ENCODE data around the gene SLC9A9. TPM values are rescaled to one million over a fixed set of nuclear protein-coding genes. Genes with fewer than 3 reads are reported as not detected.

SLC9A9 gene
- polyA plus RNA-seq, 1 of the 3 experiments (the other 2 are of a cell fraction): 0.05 TPM

GRCh38 chr3:143276592-143276991 lies 571.7 kb downstream of the SLC9A9 start:
- ChIA-PET CTCF (no interaction called here), POLR2A (no interaction called here)
- H4K20me1 ChIP-seq (ENCODE audit: insufficient read depth): no peaks in the 10 kb centered on the region
- no peaks in the 10 kb centered on the region for H3K9me2 ChIP-seq
- no peak overlapping the region for H2AFZ ChIP-seq (ENCODE audit: low read depth)
- no peaks in the 10 kb centered on the region for H3K79me2 ChIP-seq (ENCODE audit: insufficient read depth)
- no peaks in the 10 kb centered on the region for H3F3A ChIP-seq (replicated peaks; ENCODE audit: insufficient read depth)
- TF ChIP-seq GABPA (IDR thresholded peaks at IDR 0.05; ENCODE audit: low read depth) (no peak), RFX5 (IDR thresholded peaks at IDR 0.05; ENCODE audit: low read length) (no peak), JUND (IDR thresholded peaks at IDR 0.05) (no peak), GATA2 (CRISPR knock-in tag; IDR thresholded peaks at IDR 0.05) (no peak), POLR2AphosphoS5 (IDR thresholded peaks at IDR 0.05; ENCODE audit: low read depth, low read length) (no peak)
- H3K27me3 ChIP-seq (ENCODE audit: insufficient read depth): peaks cover 4% of the 10 kb centered on the region; the same call in 1 of the 2 replicates
- no peak for DNase-seq
- no peak overlapping the region for H3K27ac ChIP-seq (ENCODE audit: low read depth in 2 of 2, low read length in 1 of 2)
- no peak overlapping the region for H3K9ac ChIP-seq
- H3K9me3 ChIP-seq: no peaks in the 10 kb centered on the region
- no peak overlapping the region for H3K4me2 ChIP-seq
- no peak overlapping the region for H3K4me3 ChIP-seq (ENCODE audit: low read depth in 2 of 2, low read length in 1 of 2)
- H3K4me1 ChIP-seq (ENCODE audit: control insufficient read depth in 1 of 2, insufficient read depth in 2 of 2, low read depth in 1 of 2, low read length in 1 of 2): no peaks in the 10 kb centered on the region
- no peaks in the 10 kb centered on the region for H3K36me3 ChIP-seq (replicated peaks in 1 of 2; ENCODE audit: control insufficient read depth in 1 of 2, insufficient read depth in 2 of 2, low read length in 1 of 2)

GRCh38 chr3:143273975-143274690 lies 574.1 kb downstream of the SLC9A9 start:
- Histone ChIP-seq H3F3A (replicated peaks; ENCODE audit: insufficient read depth) (no peaks in the 10 kb centered on the region), H3K36me3 (replicated peaks in 1 of 2; ENCODE audit: control insufficient read depth in 1 of 2, insufficient read depth in 2 of 2, low read length in 1 of 2) (no peaks in the 10 kb centered on the region), H3K79me2 (ENCODE audit: insufficient read depth) (no peaks in the 10 kb centered on the region), H3K4me3 (ENCODE audit: low read depth in 2 of 2, low read length in 1 of 2) (no peak overlapping the region), H3K4me2 (no peak overlapping the region), H3K4me1 (ENCODE audit: control insufficient read depth in 1 of 2, insufficient read depth in 2 of 2, low read depth in 1 of 2, low read length in 1 of 2) (no peaks in the 10 kb centered on the region), H2AFZ (ENCODE audit: low read depth) (no peak overlapping the region), H3K9me2 (no peaks in the 10 kb centered on the region), H3K27ac (ENCODE audit: low read depth in 2 of 2, low read length in 1 of 2) (no peak overlapping the region), H3K27me3 (ENCODE audit: insufficient read depth) (peaks cover 4% of the 10 kb centered on the region; the same call in 1 of the 2 replicates), H3K9ac (no peak overlapping the region), H4K20me1 (ENCODE audit: insufficient read depth) (no peaks in the 10 kb centered on the region), H3K9me3 (no peaks in the 10 kb centered on the region)
- ChIA-PET POLR2A (no interaction called here), CTCF (no interaction called here)
- no peak for DNase-seq
- WGBS (ENCODE audit: low lambda C conversion rate): 33% methylated on average over 1 of the region's 1 CpG
- TF ChIP-seq RAD21 (IDR thresholded peaks at IDR 0.05; ENCODE audit: low read length): no peak
- TF ChIP-seq, protein P1, sequence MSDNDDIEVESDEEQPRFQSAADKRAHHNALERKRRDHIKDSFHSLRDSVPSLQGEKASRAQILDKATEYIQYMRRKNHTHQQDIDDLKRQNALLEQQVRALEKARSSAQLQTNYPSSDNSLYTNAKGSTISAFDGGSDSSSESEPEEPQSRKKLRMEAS (IDR thresholded peaks at IDR 0.05; ENCODE audit: low read depth): no peak
- TF ChIP-seq FOSL2 (IDR thresholded peaks at IDR 0.05; ENCODE audit: borderline replicate concordance, low read depth): no peak
- TF ChIP-seq RCOR1 (IDR thresholded peaks at IDR 0.05; ENCODE audit: low read length): no peak
- TF ChIP-seq CTCF (IDR thresholded peaks at IDR 0.05): no peak
- TF ChIP-seq, protein P2, sequence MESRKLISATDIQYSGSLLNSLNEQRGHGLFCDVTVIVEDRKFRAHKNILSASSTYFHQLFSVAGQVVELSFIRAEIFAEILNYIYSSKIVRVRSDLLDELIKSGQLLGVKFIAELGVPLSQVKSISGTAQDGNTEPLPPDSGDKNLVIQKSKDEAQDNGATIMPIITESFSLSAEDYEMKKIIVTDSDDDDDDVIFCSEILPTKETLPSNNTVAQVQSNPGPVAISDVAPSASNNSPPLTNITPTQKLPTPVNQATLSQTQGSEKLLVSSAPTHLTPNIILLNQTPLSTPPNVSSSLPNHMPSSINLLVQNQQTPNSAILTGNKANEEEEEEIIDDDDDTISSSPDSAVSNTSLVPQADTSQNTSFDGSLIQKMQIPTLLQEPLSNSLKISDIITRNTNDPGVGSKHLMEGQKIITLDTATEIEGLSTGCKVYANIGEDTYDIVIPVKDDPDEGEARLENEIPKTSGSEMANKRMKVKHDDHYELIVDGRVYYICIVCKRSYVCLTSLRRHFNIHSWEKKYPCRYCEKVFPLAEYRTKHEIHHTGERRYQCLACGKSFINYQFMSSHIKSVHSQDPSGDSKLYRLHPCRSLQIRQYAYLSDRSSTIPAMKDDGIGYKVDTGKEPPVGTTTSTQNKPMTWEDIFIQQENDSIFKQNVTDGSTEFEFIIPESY (IDR thresholded peaks at IDR 0.05; ENCODE audit: borderline replicate concordance, low read depth): no peak
- no peak for TF ChIP-seq ELF1 (IDR thresholded peaks at IDR 0.05)
- no peak for TF ChIP-seq RXRA (IDR thresholded peaks at IDR 0.05; ENCODE audit: borderline replicate concordance, low read depth)
- no peak for TF ChIP-seq GABPA (IDR thresholded peaks at IDR 0.05; ENCODE audit: low read depth)
- TF ChIP-seq, protein P3, sequence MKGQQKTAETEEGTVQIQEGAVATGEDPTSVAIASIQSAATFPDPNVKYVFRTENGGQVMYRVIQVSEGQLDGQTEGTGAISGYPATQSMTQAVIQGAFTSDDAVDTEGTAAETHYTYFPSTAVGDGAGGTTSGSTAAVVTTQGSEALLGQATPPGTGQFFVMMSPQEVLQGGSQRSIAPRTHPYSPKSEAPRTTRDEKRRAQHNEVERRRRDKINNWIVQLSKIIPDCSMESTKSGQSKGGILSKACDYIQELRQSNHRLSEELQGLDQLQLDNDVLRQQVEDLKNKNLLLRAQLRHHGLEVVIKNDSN (IDR thresholded peaks at IDR 0.05; ENCODE audit: borderline replicate concordance, low read depth): no peak
- no peak for TF ChIP-seq TAF1 (IDR thresholded peaks at IDR 0.05; ENCODE audit: borderline replicate concordance, low read depth, low read length)
- no peak for TF ChIP-seq JUND (IDR thresholded peaks at IDR 0.05)
- TF ChIP-seq REST (IDR thresholded peaks at IDR 0.05; ENCODE audit: low read depth, low read length): no peak
- TF ChIP-seq NRF1 (IDR thresholded peaks at IDR 0.05; ENCODE audit: low read depth, low read length): no peak
- TF ChIP-seq, protein P4, sequence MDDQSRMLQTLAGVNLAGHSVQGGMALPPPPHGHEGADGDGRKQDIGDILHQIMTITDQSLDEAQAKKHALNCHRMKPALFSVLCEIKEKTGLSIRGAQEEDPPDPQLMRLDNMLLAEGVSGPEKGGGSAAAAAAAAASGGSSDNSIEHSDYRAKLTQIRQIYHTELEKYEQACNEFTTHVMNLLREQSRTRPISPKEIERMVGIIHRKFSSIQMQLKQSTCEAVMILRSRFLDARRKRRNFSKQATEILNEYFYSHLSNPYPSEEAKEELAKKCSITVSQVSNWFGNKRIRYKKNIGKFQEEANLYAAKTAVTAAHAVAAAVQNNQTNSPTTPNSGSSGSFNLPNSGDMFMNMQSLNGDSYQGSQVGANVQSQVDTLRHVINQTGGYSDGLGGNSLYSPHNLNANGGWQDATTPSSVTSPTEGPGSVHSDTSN (IDR thresholded peaks at IDR 0.05): no peak
- no peak for TF ChIP-seq TCF12 (IDR thresholded peaks at IDR 0.05)

All from SK-N-SH (cell line).